OCI-M2 (cell line): ENCODE measurements around the gene NDUFA8.

ENCODE experiments used
- DNase-seq: peaks from one replicate; lab custom pipeline; 2025; ENCODE audit not compliant: unreplicated experiment; lab: John Stamatoyannopoulos, UW

The NDUFA8 gene

DNA sequence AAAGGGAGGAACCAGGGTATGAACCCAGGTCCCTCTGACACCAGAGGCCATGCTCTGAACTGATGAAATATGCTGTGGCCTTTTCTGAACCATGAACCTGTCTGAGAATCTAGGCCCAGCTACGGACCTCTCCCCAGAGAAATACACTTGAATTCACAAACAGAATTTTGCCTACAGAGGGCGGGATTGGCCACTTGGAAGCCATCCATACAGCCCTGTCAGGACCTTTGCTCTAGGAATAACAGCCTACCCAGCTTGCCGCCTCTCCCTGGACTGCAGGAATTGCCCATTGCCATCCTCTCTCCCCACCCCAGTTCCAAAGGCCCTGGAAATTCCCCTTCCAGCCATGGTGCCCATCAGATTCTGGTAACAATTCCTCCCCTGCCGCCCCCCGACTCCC is 26.7 kb upstream of the NDUFA8 start:
- no peak for DNase-seq

DNA sequence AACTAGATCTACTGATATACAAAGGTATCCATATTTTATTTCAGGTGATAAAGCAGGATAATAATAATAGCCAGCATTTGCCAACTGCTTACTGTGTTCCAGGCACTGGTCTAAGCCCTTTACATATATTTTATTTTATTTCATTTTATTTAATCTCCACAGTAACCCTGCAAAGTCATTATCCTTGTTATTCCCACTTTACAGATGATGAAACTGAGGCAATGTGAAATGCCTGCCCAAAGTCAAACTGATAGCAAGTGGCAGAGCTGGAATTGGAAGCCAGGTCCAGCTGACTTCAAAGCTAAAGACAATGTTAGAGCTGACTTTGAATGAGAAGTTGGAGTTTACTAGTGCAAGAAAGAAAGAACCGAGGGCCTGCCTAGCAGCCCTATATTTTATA is 25.0 kb upstream of the NDUFA8 start:
- DNase-seq, result no peak

DNA sequence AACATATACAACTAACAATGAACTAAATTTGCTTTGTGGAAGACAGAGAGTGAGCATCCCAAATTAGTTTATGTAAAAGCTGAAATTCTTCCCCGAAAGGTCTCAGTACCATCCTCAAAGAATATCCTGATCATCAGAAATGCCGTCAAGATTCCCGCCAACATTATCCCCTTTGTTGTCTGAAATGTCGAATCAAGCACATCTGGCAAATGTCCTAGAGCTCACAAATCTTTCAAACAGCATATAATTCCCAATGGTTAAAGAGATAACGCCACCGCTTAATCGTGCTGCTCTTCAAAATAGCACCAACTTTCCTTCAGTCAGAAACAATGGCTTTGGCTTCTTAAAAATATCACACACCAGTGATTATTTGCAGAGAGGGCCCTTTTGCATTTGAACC is 23.9 kb upstream of the NDUFA8 start:
- no peak for DNase-seq

DNA sequence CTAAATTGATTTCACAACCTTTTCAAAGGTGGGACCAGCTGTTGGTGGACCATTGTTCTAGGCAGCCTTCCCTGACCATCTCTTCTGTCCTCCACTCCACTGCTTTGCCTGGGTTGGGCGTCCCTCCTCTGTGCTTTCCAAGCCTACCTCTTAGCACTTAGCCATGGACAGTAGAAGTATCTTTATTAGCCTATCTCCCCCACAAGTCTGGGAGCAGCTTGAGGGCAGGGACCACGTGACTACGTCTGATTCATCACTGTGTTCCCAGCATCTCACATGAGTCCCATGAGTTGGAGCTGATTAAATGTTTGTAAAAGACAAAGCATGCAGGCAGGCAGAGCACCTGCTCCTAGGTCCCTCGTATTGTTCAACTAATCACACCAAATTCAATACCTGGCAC is 21.1 kb upstream of the NDUFA8 start:
- no peak for DNase-seq

DNA sequence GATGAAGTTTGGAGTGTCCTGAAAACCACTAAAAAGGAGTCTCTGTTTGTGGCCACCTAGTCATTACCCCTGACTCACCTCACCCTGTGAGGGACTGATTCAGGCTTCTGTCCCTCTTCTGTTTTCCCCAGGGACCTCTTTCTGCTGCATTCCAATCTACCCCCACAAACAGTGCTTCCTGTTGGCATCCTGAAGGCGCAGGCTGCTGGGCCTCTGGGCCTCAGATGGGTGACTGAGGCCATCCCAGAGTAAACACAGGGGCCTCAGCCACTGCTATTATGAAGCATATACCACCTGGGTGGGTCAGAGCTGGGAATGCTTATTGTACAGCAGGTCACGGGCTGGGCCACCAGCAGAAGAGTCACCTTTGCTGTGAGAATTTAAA is 20.1 kb upstream of the NDUFA8 start:
- DNase-seq, result no peak

DNA sequence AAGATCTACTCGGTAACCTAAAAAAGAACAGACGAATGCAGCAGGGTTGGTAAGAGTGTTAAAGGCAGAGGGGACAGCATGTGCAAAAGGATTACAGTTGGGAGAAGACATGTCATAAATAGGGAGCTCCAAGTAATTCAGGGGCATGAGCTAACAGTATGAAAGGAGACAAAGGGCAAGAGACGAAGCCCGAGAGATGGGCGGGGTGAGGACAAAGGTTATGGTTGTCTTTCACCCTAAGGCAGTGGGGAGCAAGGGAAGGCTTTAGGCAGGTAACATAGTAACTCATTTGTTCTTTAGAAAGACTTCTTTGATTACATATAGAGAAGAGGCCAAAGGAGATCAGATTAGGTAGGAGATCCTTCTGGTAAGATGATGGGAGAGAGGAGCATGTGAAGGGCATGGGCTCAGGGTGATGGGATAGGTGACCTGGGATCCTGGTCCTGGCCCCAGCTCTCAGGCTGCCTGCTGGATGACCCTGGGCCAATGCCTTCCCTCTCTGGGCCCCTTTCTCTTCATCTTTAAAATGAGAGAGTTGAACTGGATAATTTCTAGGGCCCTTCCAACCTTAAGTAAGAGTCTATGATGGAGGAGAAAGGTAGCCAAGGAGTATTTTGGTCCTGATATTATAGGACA is 19.6 kb upstream of the NDUFA8 start:
- DNase-seq, result no peak

DNA sequence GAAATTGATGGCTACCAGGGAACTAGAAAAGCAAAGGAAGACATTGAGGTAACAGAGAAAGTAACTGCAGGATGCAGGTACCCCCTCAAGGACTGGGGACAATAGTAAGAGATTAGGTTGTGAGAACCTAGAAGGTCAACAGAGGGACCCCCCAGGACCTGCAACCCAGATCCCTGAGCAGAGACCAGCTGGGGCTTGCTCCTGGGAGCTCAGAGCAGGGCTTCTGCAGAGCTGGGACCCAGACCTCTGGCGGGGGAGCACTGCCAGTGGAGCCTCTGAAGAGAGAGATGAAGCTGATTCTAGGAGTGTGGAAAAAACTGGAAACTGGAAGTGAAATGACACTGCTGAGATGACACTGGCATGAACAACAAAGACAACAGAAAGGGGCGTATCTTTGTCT is 17.3 kb upstream of the NDUFA8 start:
- no peak for DNase-seq

DNA sequence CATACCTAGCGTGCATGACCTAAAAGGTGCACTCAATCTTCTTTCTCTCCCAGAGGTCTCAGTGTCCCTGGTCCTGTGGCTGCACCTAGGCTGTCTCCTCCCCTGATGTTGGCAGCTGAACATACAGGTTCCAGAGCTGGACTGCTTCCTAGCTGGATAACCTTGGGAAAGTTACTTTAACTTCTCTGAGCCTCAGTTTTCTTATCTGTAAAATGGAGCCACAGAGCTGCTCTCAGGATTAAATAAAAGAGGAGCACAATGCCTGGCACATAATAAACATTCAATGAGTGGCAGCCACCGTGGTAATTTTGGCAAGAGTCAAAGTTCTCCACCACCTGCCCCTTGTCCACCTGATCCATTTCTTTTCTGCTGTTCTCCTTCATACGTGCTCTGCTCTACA is 14.1 kb upstream of the NDUFA8 start:
- no peak for DNase-seq

DNA sequence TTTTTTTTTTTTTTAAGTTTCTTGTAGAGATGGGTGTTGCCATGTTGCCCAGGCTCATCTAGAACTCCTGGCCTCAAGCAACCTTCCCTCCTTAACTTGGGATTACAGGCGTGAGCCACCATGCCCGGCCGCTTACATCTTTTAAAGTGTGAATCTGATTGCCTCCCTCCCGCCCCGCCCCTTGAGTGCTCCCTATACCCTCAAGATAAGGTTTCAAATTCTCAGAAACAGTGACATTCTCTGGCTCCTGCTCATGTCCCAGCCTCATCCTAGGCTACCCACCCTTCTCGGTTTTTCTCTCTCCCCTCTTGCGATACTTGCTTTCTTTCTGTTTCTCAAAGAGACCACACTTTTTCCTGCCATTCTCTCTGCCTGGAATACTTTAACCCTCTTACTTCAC is 12.6 kb upstream of the NDUFA8 start:
- DNase-seq, result no peak

DNA sequence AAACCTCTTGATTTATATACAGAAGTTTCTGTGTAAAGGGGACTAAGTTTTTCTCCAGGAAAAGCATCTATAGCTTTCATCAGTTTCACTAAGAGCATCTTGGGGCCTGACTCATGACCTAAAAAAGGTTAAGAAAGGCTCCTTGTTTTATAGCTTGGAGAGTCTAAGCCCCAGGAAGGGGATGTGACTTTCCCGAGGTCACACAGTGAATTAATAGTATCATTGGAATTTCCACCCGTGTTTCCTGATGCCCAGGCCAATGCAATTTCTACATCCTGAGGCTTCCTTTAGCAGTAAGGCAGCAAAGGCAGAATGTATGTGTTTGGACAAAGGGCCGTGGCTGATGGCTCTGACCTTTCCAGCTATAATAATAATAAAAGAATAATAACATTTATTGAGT is 8.8 kb upstream of the NDUFA8 start:
- DNase-seq, result no peak

DNA sequence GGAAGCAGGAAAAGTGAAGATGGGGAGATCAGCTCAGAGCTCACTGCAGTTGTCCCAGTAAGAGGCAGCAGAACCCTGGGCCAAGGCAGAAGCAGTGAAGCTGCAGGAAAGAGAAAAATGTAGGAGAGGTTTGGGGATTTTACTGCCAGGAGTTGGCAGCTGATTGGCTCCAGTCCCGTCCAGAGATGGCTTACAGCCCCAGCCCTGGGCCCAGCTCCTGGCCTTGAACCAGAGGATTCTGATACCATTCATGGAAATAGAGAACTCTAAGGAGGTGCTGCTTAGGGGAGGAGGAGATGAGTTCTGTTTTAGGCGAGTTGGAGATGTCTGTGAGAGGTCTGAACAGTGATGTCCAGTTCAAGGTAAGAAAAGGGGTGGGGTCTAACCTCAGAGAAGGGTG is 4.7 kb upstream of the NDUFA8 start:
- no peak for DNase-seq

DNA sequence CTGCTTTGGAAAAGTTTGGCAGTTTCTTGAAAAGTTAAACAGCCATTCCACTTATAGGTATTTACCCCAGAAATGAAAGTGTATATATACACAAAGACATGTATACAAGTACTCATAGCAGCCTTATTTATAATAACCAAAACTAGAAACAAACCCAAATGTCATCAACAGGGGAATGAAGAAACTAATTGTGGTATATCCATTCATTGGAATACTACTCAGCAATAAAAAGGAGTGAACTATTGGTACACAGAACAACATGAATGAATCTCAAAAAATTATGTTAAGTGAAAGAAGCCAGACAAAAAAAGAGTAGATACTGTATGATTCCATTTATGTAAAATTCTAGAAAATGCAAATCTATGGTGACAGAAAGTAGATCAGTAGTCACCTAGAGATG is 2.8 kb upstream of the NDUFA8 start:
- no peak for DNase-seq

DNA sequence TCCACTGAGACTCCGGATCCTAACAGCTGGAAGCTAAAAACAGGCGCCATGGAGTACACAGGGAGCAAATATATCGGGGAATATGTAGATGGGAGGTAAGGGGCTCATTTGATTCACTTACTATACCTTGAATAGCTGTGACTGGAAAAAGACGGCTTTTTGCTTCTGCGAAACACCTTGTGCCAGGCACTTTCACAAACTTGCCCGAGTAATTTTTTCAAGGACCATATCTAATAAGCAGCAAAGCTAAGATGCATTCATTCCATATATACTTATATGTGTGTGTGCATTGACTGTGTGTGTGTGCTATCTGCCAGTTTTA is 307 bp upstream of the NDUFA8 start:
- DNase-seq, result no peak

DNA sequence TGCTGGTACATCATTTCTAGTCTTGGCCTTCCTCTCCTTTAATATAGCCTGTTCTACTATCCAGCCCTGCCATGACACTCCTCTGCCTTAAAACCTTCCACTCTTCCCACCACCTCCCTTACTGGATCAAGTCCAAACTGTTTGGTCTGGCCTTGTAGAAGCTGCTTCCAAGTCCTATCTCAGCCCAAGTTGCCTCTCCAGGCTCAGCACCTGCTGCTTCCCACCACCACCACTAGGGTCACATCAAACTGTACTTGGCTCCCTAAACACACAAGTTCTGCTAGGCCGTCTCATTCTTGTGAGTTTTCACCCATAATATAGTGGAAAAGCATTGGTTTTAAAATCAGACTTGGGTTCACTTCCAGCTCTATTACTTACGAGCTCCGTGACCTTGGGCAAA is 1.4 kb downstream of the NDUFA8 start:
- DNase-seq, result no peak

DNA sequence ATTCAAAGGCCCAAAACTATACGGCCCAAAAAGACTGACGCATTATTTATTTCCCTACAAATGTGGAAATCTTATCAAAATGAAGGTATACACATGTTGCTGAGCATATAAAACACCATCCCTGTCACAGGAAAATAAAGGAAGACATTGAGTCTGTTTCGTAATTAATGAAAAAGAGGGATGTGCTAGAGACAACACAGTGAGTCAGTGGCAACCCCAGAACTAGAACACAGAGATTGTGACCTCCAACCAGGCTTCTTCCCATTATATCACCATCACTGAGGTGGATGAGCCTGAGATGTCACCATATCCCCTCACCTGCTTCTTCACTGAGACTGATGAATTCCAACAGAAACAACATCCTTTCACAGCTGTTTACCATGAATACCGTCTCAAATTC is 3.8 kb downstream of the NDUFA8 start:
- DNase-seq, result no peak

DNA sequence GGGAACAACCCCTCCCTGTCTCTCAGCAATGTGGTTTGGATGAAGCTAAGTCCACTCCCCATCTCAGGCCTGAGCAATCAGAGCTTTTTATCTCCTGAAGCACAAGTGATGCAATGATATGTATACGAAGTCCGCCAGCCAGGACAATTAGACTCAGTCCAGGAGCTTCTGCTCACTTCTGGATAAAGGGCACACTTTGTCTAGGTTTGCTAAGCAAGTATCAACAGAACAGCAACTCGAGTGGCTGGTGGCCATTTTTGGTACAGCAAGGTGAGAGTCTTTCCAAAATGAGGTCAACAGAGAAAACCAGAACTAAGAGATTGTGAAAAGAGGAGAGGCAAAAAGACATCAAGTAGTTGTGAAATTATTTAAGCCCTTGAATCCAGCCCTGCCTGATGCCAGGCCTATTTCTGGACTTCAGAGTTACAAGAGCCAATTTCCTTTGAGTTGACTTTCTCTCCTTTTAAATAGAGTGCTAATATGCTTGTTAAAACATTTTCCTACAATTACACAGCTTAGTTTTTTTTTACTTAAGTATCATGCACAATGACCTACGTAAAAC is 8.2 kb downstream of the NDUFA8 start:
- no peak for DNase-seq

DNA sequence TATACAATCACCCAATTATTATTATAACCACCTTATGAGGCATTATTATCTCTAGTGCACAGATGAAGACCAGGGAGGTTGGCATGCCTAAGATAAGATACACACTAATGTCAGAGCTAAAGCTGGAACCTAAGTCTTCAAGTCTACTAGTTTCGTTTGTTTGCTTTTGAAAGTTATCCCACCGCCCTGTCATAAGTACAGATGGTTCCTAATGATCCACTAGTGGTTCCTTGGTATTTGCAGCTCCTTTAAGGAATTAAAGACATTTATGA is 14.1 kb downstream of the NDUFA8 start:
- DNase-seq, result no peak

DNA sequence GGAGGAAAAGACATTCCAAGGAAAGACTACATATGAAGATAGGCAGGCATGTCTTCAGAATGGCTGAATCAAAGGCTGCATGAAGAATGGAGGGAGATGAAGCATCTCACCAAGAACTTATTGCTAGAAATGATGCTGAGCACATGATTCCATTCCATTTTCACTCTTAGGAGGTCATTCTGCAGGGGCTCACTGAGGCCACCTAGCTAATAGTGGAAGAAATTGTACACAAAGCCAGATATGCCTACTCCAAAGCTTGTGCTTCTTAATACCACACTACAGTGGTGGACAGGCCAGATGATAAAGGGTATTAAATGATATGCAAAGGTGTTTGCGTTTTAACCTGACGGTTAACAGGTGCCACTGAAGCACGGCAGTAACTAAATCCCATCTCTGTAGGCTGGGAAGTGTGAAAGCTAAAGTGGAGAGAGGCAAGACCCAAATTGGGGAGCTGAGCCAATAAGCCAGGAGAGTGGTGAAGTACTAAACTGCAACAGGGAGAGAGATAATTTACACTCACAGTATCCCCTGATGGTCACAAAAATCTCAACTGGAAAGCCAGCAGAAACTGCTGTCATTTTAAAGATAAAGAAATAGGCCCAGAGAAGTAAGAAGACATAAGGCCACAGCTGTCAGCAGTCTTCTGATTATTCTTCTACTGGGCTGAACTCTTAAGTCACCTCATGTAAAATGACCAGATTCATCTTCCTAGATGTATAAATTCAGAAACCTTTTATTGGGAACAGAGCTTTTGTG is 14.6 kb downstream of the NDUFA8 start:
- DNase-seq, result no peak

DNA sequence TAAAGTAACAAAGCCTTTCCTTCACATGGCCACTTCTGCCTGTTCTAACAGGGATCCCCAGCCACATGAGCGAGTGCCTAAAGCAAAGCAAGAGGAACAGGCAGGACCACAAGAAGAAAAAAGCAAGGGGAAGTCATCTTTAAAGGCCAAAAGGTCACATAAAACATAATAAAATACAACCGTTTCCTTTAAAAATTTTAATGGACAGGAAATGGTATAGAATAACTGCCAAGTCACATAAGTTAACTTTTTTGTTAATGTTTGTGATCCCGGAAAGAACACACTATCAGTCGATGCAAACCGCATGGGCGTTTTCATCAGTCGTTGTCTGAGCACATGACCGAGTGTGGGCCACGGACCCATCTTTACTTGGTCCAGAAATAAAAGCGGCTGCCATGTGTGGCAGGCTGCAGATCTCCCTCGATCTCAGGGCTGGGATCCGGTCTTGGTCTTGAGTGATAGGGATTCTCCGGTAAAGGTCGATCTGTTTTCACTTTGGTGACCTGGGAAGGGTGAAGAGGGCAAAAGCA is 15.6 kb downstream of the NDUFA8 start:
- no peak for DNase-seq

DNA sequence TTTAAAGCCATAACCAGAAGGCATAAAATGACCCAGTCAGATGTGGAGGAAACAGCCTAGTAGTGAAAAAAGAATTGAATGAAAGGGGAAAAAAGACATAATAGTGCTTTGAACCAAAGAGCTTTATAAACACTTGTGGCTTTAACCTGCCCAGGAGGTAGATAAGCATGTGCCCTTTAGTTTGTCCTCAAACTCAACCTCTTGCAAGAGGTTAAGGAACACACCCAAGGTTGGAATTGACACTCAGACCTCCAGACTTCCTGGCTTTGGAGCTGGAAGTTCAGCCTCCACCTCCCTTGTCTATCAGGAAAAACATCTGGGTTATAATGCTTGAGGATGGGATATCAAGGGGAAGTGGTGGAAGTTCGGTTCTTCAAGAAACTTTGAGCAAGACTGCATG is 16.3 kb downstream of the NDUFA8 start:
- no peak for DNase-seq

DNA sequence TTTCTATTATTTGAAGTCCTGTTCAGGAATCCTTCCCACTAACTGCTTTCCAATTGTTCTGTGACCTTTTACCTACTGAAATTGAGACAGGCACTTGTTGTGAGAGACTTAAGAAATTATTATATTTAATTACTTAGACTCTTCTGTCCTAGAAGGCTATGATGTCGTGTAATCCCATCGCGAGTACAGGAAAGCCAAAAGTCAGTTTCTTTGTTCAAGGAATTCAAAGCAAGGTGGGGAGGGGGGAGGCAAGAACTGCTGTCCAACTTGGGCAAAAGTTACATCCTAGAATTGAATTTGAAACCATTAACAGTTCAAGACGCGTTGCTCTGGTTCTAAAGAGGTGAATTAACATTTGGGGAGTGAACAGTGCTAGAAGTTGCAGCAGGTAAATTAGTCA is 17.9 kb downstream of the NDUFA8 start:
- no peak for DNase-seq

DNA sequence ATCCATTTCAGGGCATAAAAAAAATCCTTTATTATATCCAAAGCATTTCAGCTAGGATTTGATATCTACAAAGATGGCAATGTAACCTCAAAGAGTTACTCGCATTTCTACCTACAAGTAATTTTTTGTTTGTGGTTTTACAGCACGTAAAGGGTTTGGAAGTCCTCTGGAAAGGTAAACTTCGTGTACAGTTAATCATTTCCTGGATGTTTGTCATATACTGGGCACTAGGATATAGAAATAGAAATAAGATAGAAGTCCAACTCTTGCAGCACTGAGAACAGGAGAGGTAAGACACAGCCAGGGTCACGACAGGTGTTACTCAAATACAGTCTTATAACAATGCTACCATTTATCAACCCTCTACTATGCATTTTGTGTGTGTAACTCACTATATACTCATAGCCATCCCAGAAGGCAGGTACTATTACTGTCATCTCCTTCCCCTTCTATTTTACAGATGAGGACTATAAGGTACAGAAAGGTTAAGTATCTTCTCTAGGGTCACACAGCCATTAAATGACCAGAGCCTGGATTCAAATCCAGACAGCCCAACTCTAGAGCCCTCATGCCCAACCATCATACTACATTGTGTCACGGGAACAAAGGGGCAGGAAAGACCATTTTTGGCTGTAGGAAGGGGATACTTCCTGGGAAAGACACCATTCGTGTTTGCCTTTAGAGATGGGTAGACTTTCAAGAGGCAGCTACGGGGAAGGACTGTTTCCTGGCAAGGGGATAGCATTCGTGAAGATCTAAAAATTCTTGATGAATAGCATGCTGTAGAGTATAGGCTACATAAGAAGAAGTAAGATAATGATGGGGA is 19.0 kb downstream of the NDUFA8 start:
- no peak for DNase-seq
